Fibroblast of skin of scalp (primary cell): ENCODE results near the gene PRR13.

Experiments
- DNase-seq: peaks from one replicate; pipeline ENCODE4 v3.0.0-alpha.2; 2013

PRR13 gene

GRCh38 chr12:53472056-53472582 is 30.6 kb downstream of the PRR13 start:
- DNase-seq = no peak

GRCh38 chr12:53474077-53474476 is 32.5 kb downstream of the PRR13 start:
- DNase-seq = no peak

- no peak for DNase-seq
Observed at GRCh38 chr12:53474819-53475218, 33.3 kb downstream of the PRR13 start.

GRCh38 chr12:53476769-53477209 is 35.3 kb downstream of the PRR13 start:
- DNase-seq = peak; percentile 47

- DNase-seq = no peak
Observed at GRCh38 chr12:53478865-53479264, 37.3 kb downstream of the PRR13 start.

- no peak for DNase-seq
Observed at GRCh38 chr12:53479331-53479730, 37.8 kb downstream of the PRR13 start.

GRCh38 chr12:53480491-53481442 is 39.2 kb downstream of the PRR13 start:
- DNase-seq = no peak

- peak; percentile 37 for DNase-seq
Observed at GRCh38 chr12:53481458-53481857, 39.9 kb downstream of the PRR13 start.

GRCh38 chr12:53481939-53482586 is 40.5 kb downstream of the PRR13 start:
- DNase-seq = peak; percentile 37

GRCh38 chr12:53482626-53483168 is 41.2 kb downstream of the PRR13 start:
- DNase-seq = no peak

- no peak for DNase-seq
Observed at GRCh38 chr12:53483225-53483978, 41.9 kb downstream of the PRR13 start.

- DNase-seq = no peak
Observed at GRCh38 chr12:53483979-53484377, 42.4 kb downstream of the PRR13 start.

GRCh38 chr12:53484686-53485575 is 43.4 kb downstream of the PRR13 start:
- no peak for DNase-seq

GRCh38 chr12:53485955-53486735 is 44.6 kb downstream of the PRR13 start:
- no peak for DNase-seq

GRCh38 chr12:53486736-53487487 is 45.4 kb downstream of the PRR13 start:
- DNase-seq = no peak

- DNase-seq = no peak
Observed at GRCh38 chr12:53489242-53489864, 47.8 kb downstream of the PRR13 start.

- no peak for DNase-seq
Observed at GRCh38 chr12:53492188-53492587, 50.7 kb downstream of the PRR13 start.

- peak; percentile 91 for DNase-seq
Observed at GRCh38 chr12:53492830-53493609, 51.5 kb downstream of the PRR13 start.
